K562 (cell line): ENCODE measurements around the gene LCN1. TPM values are rescaled to one million over a fixed set of nuclear protein-coding genes. Genes with fewer than 3 reads are reported as not detected.

Source experiments
- AFF1 ChIP-seq, 2 experiments: fragments of 450-650 bp; IDR thresholded peaks; 2 replicates each; pipeline ENCODE4 v1.6.1; 2018; ENCODE audit warnings: mild to moderate bottlenecking in 2 of 2, low read depth in 1 of 2; ENCODE audit not compliant: partially characterized antibody in 2 of 2
- CUX1 ChIP-seq: fragments of 200-800 bp; sonication (Bioruptor generic); IDR thresholded peaks from 2 replicates; pipeline ENCODE4 v1.6.1; 2016; ENCODE audit warnings: missing genetic modification characterization, missing compliant biosample characterization
- ESRRA ChIP-seq: fragments of 450-650 bp; IDR thresholded peaks from 2 replicates; pipeline ENCODE4 v1.6.1; 2014; ENCODE audit warnings: low read depth, mild to moderate bottlenecking, moderate library complexity, borderline replicate concordance
- GTF2A2 ChIP-seq: IDR thresholded peaks from 2 replicates; pipeline ENCODE4 v1.6.1; 2016; ENCODE audit warnings: mild to moderate bottlenecking, missing genetic modification characterization, missing compliant biosample characterization
- HES1 ChIP-seq: fragments of 450-650 bp; IDR thresholded peaks from 2 replicates; pipeline ENCODE4 v1.6.1; 2016; ENCODE audit warnings: low read depth, mild to moderate bottlenecking, moderate library complexity
- HMGXB4 ChIP-seq: sonication (generic); formaldehyde crosslinking; IDR thresholded peaks from 2 replicates; pipeline ENCODE4 v1.8.1; 2023; ENCODE audit warnings: mild to moderate bottlenecking, missing genetic modification reagents
- MCM5 ChIP-seq: fragments of 450-650 bp; IDR thresholded peaks from 2 replicates; pipeline ENCODE4 v1.6.1; 2016; ENCODE audit warnings: low read depth
- SIX5 ChIP-seq, 2 experiments: IDR thresholded peaks; 2 replicates each; pipeline ENCODE4 v1.6.1; 2011; ENCODE audit warnings: low read length in 2 of 2, borderline replicate concordance in 1 of 2, low read depth in 1 of 2, mild to moderate bottlenecking in 1 of 2, moderate library complexity in 1 of 2; ENCODE audit not compliant: insufficient read depth in 1 of 2
- THRA ChIP-seq: fragments of 450-650 bp; IDR thresholded peaks from 2 replicates; pipeline ENCODE4 v1.6.1; 2017; ENCODE audit warnings: mild to moderate bottlenecking, moderate library complexity
- TRIM28 ChIP-seq: fragments of 450-650 bp; IDR thresholded peaks from 2 replicates; pipeline ENCODE4 v1.6.1; 2017
- ZFPM2 ChIP-seq: fragments of 250-450 bp; sonication (Bioruptor Pico); IDR thresholded peaks from 2 replicates; pipeline ENCODE4 v1.5.1; 2022; ENCODE audit warnings: mild to moderate bottlenecking
- ZNF589 ChIP-seq: fragments of 200-800 bp; sonication (Bioruptor generic); IDR thresholded peaks from 2 replicates; pipeline ENCODE4 v1.6.1; 2016; ENCODE audit warnings: low read depth, missing genetic modification characterization, missing compliant biosample characterization
- ZNF830 ChIP-seq: fragments of 250-450 bp; sonication (Bioruptor Pico); IDR thresholded peaks from 2 replicates; pipeline ENCODE4 v1.5.0; 2021; ENCODE audit warnings: mild to moderate bottlenecking
- polyA plus RNA-seq, 8 experiments: library from polyadenylated mRNA; depleted of rRNA in 4 of 8; stranded (reverse) in 5 of 8; unstranded in 3 of 8; fragments of >200 nt; fragmentation: Nextera tagmentation in 2 of 8; fragmentation: Illumina TruSeq in 1 of 8; extraction: Ambion mirVana in 2 of 8; extraction: Trizol in 1 of 8; gene quantifications; 2 replicates each; pipeline versions ENCODE4 v1.2.1 to v1.2.3, GENCODE V29; 2011 to 2014; ENCODE audit warnings: inconsistent platforms in 1 of 8, missing spikeins in 1 of 8
- total RNA-seq, 7 experiments: library from RNA; depleted of rRNA in 6 of 7; stranded (reverse); fragments of >200 nt in 6 of 7; fragmentation: Illumina TruSeq in 2 of 7; extraction: Trizol in 2 of 7; gene quantifications; 2 replicates each; pipeline versions ENCODE4 v1.2.1 to v1.2.3, GENCODE V29; 2011 to 2021; ENCODE audit warnings: low replicate concordance in 1 of 7

LCN1 gene
- total and polyA plus RNA-seq, 9 of the 15 experiments (the other 6 are each of a cell fraction or from before 2014, with no cell fraction given): not detected

GRCh38 chr9:135506327-135507103, 14.7 kb upstream of the LCN1 start (continued):
- TF ChIP-seq ZNF589 (CRISPR knock-in tag) (peak; percentile 27; the same call in 1 of the 2 replicates), SIX5 (IDR thresholded peaks at IDR 0.05; ENCODE audit: borderline replicate concordance in 1 of 2, insufficient read depth in 1 of 2, low read depth in 1 of 2, low read length in 2 of 2) (no peak), ZFPM2 (CRISPR knock-in tag) (no peak), AFF1 (IDR thresholded peaks at IDR 0.05; ENCODE audit: low read depth in 1 of 2, partially characterized antibody in 2 of 2) (no peak), THRA (no peak), GTF2A2 (no peak), ESRRA (peak; percentile 53; the same call in 1 of the 2 replicates), MCM5 (no peak), TRIM28 (no peak), HES1 (no peak), CUX1 (CRISPR knock-in tag) (no peak), HMGXB4 (CRISPR knock-in tag) (no peak), ZNF830 (no peak)
